D721Med (cell line): ENCODE data around the gene NCK2.

Experiments
- DNase-seq: peaks from one replicate; pipeline ENCODE4 v3.0.0; 2011; ENCODE audit warnings: low spot score; ENCODE audit not compliant: insufficient read length
- FAIRE-seq: peaks from 2 replicates; lab custom pipeline; 2011; peaks lifted over from hg19 to GRCh38; lab: Jason Lieb, UNC
- TF ChIP-seq, protein P1 (sequence below): IDR thresholded peaks from 2 replicates; pipeline ENCODE4 v1.5.1; 2012; ENCODE audit warnings: mild to moderate bottlenecking, control low read depth; ENCODE audit not compliant: insufficient read depth; ENCODE audit errors: missing control alignments

The NCK2 gene

GRCh38 chr2:105776560-105776928 is 31.8 kb downstream of the NCK2 start:
- no peak for FAIRE-seq
- no peak for DNase-seq
- TF ChIP-seq, protein P1, sequence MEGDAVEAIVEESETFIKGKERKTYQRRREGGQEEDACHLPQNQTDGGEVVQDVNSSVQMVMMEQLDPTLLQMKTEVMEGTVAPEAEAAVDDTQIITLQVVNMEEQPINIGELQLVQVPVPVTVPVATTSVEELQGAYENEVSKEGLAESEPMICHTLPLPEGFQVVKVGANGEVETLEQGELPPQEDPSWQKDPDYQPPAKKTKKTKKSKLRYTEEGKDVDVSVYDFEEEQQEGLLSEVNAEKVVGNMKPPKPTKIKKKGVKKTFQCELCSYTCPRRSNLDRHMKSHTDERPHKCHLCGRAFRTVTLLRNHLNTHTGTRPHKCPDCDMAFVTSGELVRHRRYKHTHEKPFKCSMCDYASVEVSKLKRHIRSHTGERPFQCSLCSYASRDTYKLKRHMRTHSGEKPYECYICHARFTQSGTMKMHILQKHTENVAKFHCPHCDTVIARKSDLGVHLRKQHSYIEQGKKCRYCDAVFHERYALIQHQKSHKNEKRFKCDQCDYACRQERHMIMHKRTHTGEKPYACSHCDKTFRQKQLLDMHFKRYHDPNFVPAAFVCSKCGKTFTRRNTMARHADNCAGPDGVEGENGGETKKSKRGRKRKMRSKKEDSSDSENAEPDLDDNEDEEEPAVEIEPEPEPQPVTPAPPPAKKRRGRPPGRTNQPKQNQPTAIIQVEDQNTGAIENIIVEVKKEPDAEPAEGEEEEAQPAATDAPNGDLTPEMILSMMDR: no peak

GRCh38 chr2:105777031-105777482 is 32.3 kb downstream of the NCK2 start:
- TF ChIP-seq, protein P1: no peak
- no peak for FAIRE-seq
- no peak for DNase-seq

- DNase-seq (no peak), FAIRE-seq (no peak)
- TF ChIP-seq, protein P1: no peak
Measured at GRCh38 chr2:105777506-105778055, 32.9 kb downstream of the NCK2 start.

- no peak for FAIRE-seq
- no peak for DNase-seq
- TF ChIP-seq, protein P1: no peak
Measured at GRCh38 chr2:105778080-105778607, 33.4 kb downstream of the NCK2 start.

DNA sequence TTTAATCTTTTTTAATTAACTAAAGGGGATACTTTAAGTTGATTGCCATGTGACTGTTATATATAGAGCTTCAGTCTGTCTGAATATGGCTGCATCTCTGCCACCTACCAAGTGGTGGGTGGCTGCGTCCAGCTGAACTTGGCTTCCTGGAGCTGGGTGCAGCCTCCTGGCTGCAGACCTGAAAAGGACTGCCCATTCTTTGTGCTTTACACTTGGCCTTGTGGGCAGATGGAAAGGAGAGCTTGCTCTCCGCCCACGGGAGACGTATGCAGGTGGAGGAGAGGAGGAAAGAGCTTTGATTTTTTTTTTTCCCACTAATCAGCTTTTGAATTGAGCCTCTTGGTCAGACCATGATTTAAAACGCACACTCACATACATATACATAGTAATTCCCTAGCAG is 34.7 kb downstream of the NCK2 start:
- FAIRE-seq: no peak
- no peak for DNase-seq
- TF ChIP-seq, protein P1: no peak

DNA sequence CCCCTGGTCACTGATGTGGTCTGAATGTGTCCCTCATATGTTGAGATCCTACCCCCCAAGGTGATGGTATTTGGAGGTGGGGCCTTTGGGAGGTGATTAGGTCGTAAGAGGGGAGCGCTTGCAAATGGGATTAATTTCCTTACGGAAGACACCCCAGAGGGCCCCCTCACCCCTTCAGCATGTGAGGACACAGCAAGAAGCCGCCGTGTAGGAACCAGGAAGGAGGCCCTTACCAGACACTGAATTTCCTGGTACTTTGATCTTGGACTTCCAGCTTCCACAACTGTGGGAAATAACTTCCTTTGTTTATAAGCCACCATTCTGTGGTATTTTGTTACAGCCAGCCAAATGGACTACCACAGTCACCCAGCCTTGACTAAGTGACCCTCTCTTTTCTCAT is 35.9 kb downstream of the NCK2 start:
- DNase-seq (no peak), FAIRE-seq (no peak)
- TF ChIP-seq, protein P1: no peak

- no peak for FAIRE-seq
- DNase-seq: no peak
- TF ChIP-seq, protein P1: no peak
Measured at GRCh38 chr2:105781274-105781978, 36.7 kb downstream of the NCK2 start.
